Measurements from ENCODE around the gene CLCNKB.

- TF ChIP-seq ESRRG (CRISPR knock-in tag; IDR thresholded peaks at IDR 0.05) (no peak), CSDC2 (CRISPR knock-in tag; IDR thresholded peaks at IDR 0.05) (no peak), PATZ1 (CRISPR knock-in tag; IDR thresholded peaks at IDR 0.05; ENCODE audit: borderline replicate concordance) (no peak), ZC3H10 (CRISPR knock-in tag; IDR thresholded peaks at IDR 0.05) (no peak), ZNF8 (CRISPR knock-in tag; IDR thresholded peaks at IDR 0.05) (no peak), ARNTL (CRISPR knock-in tag; IDR thresholded peaks at IDR 0.05; ENCODE audit: borderline replicate concordance, low read depth) (no peak), TOX (CRISPR knock-in tag; IDR thresholded peaks at IDR 0.05; ENCODE audit: borderline replicate concordance) (no peak)
Measured at GRCh38 chr1:16061266-16061665, 17.7 kb downstream of the CLCNKB start.
